K562 (cell line): ENCODE results near the gene RBPJ. TPM values are rescaled to one million over a fixed set of nuclear protein-coding genes. Genes with fewer than 3 reads are reported as not detected.
A peak's percentile ranks its signal among the peaks of the same experiment; 100 is the strongest.

ENCODE experiments used
- ARID3B ChIP-seq: fragments of 250-450 bp; sonication (Bioruptor Pico); IDR thresholded peaks from 2 replicates; pipeline ENCODE4 v1.4.0; 2020; ENCODE audit warnings: borderline replicate concordance
- E2F6 ChIP-seq, 2 experiments: IDR thresholded peaks; 2 replicates each; pipeline ENCODE4 v1.6.1; 2011; ENCODE audit warnings: borderline replicate concordance in 1 of 2, control low read depth in 1 of 2, low read depth in 1 of 2, low read length in 1 of 2, mild to moderate bottlenecking in 1 of 2, mixed read lengths in 1 of 2, moderate library complexity in 1 of 2; ENCODE audit not compliant: insufficient read depth in 1 of 2, insufficient read length in 1 of 2, poor library complexity in 1 of 2, severe bottlenecking in 1 of 2; ENCODE audit errors: extremely low read depth in 1 of 2
- ELF2 ChIP-seq: fragments of 250-450 bp; sonication (Bioruptor Pico); IDR thresholded peaks from 2 replicates; pipeline ENCODE4 v1.5.0; 2021; ENCODE audit warnings: mild to moderate bottlenecking
- EP400 ChIP-seq: fragments of 450-650 bp; IDR thresholded peaks from 2 replicates; pipeline ENCODE4 v1.6.1; 2017; ENCODE audit warnings: antibody characterized with exemption, mild to moderate bottlenecking, moderate library complexity
- ETS1 ChIP-seq: conservative IDR thresholded peaks from 2 replicates; pipeline ENCODE4 v1.6.1; 2011; ENCODE audit warnings: low read depth, mild to moderate bottlenecking, low read length; ENCODE audit not compliant: control insufficient read depth
- GMEB1 ChIP-seq: fragments of 250-450 bp; sonication (Bioruptor Pico); IDR thresholded peaks from 2 replicates; pipeline ENCODE4 v1.4.0; 2020; ENCODE audit warnings: mild to moderate bottlenecking
- JUND ChIP-seq, 2 experiments: IDR thresholded peaks; 2 replicates in 1 of 2; 3 replicates in 1 of 2; pipeline ENCODE4 v1.6.1; 2011; ENCODE audit warnings: borderline replicate concordance in 2 of 2, low read depth in 2 of 2, low read length in 2 of 2, improper control_type of control experiment in 1 of 2, missing biosample characterization in 1 of 2, missing genetic modification characterization in 1 of 2, missing genetic modification reagents in 1 of 2
- MTA3 ChIP-seq: fragments of 450-650 bp; formaldehyde crosslinking; IDR thresholded peaks from 2 replicates; pipeline ENCODE4 v1.6.1; 2017; ENCODE audit warnings: mild to moderate bottlenecking, borderline replicate concordance
- PATZ1 ChIP-seq: fragments of 250-450 bp; sonication (Bioruptor Pico); IDR thresholded peaks from 2 replicates; pipeline ENCODE4 v1.5.0; 2020; ENCODE audit warnings: mild to moderate bottlenecking, borderline replicate concordance
- PML ChIP-seq: IDR thresholded peaks from 2 replicates; pipeline ENCODE4 v1.6.1; 2012; ENCODE audit warnings: low read length, inconsistent platforms
- RBM15 ChIP-seq: fragments of 200-400 bp; formaldehyde crosslinking; IDR thresholded peaks from 2 replicates; pipeline ENCODE4 v1.6.1; 2018; ENCODE audit warnings: mild to moderate bottlenecking, low read length, moderate library complexity; ENCODE audit not compliant: insufficient read depth
- SIN3B ChIP-seq: fragments of 450-650 bp; IDR thresholded peaks from 2 replicates; pipeline ENCODE4 v1.6.1; 2017; ENCODE audit warnings: low read depth, mild to moderate bottlenecking, moderate library complexity
- TCF3 ChIP-seq: sonication (generic); formaldehyde crosslinking; IDR thresholded peaks from 2 replicates; pipeline ENCODE4 v1.4.0; 2020; ENCODE audit warnings: mild to moderate bottlenecking, missing genetic modification reagents
- ZFP1 ChIP-seq: fragments of 450-650 bp; formaldehyde crosslinking; IDR thresholded peaks from 2 replicates; pipeline ENCODE4 v1.4.0; 2020; ENCODE audit warnings: mild to moderate bottlenecking, mixed read lengths
- ZKSCAN3 ChIP-seq: fragments of 250-450 bp; sonication (Bioruptor Pico); IDR thresholded peaks from 2 replicates; pipeline ENCODE4 v1.4.0; 2020
- ZNF512 ChIP-seq: IDR thresholded peaks from 2 replicates; pipeline ENCODE4 v1.6.1; 2016; ENCODE audit warnings: missing genetic modification characterization, missing compliant biosample characterization
- polyA plus RNA-seq, 8 experiments: library from polyadenylated mRNA; depleted of rRNA in 4 of 8; stranded (reverse) in 5 of 8; unstranded in 3 of 8; fragments of >200 nt; fragmentation: Nextera tagmentation in 2 of 8; fragmentation: Illumina TruSeq in 1 of 8; extraction: Ambion mirVana in 2 of 8; extraction: Trizol in 1 of 8; gene quantifications; 2 replicates each; pipeline versions ENCODE4 v1.2.1 to v1.2.3, GENCODE V29; 2011 to 2014; ENCODE audit warnings: inconsistent platforms in 1 of 8, missing spikeins in 1 of 8
- total RNA-seq, 7 experiments: library from RNA; depleted of rRNA in 6 of 7; stranded (reverse); fragments of >200 nt in 6 of 7; fragmentation: Illumina TruSeq in 2 of 7; extraction: Trizol in 2 of 7; gene quantifications; 2 replicates each; pipeline versions ENCODE4 v1.2.1 to v1.2.3, GENCODE V29; 2011 to 2021; ENCODE audit warnings: low replicate concordance in 1 of 7

RBPJ gene
- total and polyA plus RNA-seq, 9 of the 15 experiments (the other 6 are each of a cell fraction or from before 2014, with no cell fraction given) = 17.2 to 49.4 (median 33.8) TPM

- TF ChIP-seq TCF3 (CRISPR knock-in tag) = no peak
- TF ChIP-seq GMEB1 (CRISPR knock-in tag) = no peak; the same call in 1 of the 2 replicates
- TF ChIP-seq PATZ1 (CRISPR knock-in tag) = no peak
- peak; percentile 36; the same call in 1 of the 2 replicates for TF ChIP-seq JUND (IDR thresholded peaks at IDR 0.05; ENCODE audit: borderline replicate concordance, low read depth, low read length)
- TF ChIP-seq JUND (tag; IDR thresholded peaks at IDR 0.05; ENCODE audit: borderline replicate concordance, low read depth, low read length) = no peak; the same call in 2 of the 3 replicates
- no peak for TF ChIP-seq RBM15
- TF ChIP-seq ZFP1 (CRISPR knock-in tag) = no peak
- TF ChIP-seq MTA3 = no peak
- TF ChIP-seq ELF2 (CRISPR knock-in tag) = no peak
- peak; percentile 82 for TF ChIP-seq EP400
- peak; percentile 37 to 72 for TF ChIP-seq E2F6 (IDR thresholded peaks at IDR 0.05; ENCODE audit: borderline replicate concordance in 1 of 2, extremely low read depth in 1 of 2, insufficient read depth in 1 of 2, insufficient read length in 1 of 2, low read depth in 1 of 2, low read length in 1 of 2, poor library complexity in 1 of 2, severe bottlenecking in 1 of 2)
- TF ChIP-seq PML = no peak; the same call in 1 of the 2 replicates
- TF ChIP-seq SIN3B = peak; percentile 85
- no peak for TF ChIP-seq ZNF512 (tag)
- TF ChIP-seq ETS1 = peak; percentile 44; the same call in 1 of the 2 replicates
- TF ChIP-seq ZKSCAN3 (CRISPR knock-in tag) = no peak
- TF ChIP-seq ARID3B (CRISPR knock-in tag) = no peak
These were observed at the start of gene RBPJ (continued) for GRCh38 chr4:26320538-26321372.
